Activated effector memory CD4-positive, alpha-beta T cell treated with anti-CD3 and anti-CD28 coated beads, Interleukin-2, amount 50 U/mL, for 16 hours (primary cell): Measurements from ENCODE around the gene SLC34A3.

Experiments
- DNase-seq: peaks from one replicate; pipeline ENCODE4 v3.0.0-alpha.2; 2020

The SLC34A3 gene

GRCh38 chr9:137263506-137263905 is 32.8 kb downstream of the SLC34A3 start:
- DNase-seq, result no peak

GRCh38 chr9:137264067-137264466 is 33.4 kb downstream of the SLC34A3 start:
- no peak for DNase-seq

GRCh38 chr9:137265496-137266161 is 34.9 kb downstream of the SLC34A3 start:
- no peak for DNase-seq

GRCh38 chr9:137266162-137266527 is 35.4 kb downstream of the SLC34A3 start:
- no peak for DNase-seq

GRCh38 chr9:137266585-137267453 is 36.1 kb downstream of the SLC34A3 start:
- no peak for DNase-seq

DNA sequence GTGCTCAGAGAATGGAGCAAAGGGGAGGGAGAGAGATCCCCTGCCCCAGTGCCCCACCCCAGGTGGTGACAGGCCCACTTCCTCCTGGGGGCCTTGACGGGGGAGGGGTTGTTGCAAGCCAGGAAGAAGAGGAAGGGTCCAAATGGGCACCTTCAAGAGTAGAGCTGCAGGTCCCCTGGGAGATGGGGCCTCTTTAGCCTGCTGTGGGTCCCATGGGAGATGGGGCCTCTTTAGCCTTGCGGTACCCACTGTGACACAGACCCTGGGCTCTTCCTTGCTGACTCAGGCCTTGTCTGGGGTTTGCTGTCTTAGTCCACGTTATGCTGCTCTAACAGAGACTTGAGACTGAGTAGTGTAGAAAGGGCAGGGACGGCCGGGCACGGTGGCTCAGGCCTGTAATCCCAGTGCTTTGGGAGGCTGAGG is 37.2 kb downstream of the SLC34A3 start:
- DNase-seq, result no peak

GRCh38 chr9:137268538-137269201 is 38.0 kb downstream of the SLC34A3 start:
- no peak for DNase-seq

- no peak for DNase-seq
Measured at GRCh38 chr9:137269231-137269772, 38.6 kb downstream of the SLC34A3 start.

DNA sequence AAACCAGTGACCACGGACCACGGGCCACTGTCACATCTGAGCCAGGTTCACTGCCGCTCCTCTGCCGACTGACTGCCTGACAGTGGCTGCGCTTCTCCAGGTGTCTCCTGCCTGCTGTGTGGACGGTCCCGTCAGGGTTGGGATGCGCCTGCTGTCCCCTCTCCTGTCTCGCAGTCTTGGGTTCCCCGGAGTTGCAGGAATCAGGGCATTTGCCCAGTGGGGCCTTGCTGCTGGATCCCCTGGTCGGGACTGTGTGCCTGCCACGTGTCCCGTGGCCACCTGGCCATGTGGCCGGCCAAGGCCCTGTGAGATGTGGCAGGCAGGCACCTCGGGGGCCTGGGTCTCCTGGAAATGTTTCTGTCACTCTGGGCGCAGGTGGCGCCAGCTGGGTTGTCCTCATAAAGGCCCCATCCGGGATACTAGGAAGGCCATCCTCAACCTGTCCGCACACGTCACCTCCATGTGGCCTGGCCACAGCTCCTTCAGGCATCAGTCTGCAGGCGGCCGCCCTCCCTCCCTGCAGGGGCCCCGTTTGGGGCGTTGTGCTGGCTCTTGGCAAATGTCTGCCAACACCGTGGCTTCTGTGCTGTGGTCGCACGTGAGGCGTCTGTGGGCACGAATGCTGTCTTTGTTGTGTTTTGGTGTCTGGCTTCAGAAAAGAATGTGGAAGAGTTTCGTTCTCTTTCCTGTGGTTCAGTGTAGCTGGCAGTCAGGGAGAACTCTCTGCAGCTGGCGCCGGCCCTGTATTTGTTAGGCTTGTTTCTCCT is 40.4 kb downstream of the SLC34A3 start:
- no peak for DNase-seq

DNA sequence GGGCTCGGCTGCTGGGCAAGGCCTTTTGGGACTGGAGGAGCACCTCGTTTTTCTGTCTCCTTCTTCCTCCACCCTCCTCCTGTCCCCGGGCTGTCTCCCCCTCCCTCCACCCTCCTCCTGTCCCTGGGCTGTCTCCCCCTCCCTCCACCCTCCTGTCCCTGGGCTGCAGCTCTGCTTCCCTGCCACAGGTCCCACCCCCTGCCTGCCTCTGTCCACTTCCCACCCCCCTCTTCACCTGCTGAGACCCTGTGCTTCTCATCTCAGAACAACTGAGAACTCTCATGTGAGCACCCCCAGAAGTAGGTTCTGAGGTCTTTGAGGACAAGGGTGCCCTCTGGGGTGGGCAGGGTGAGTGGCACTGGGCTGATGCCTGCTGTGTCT is 41.0 kb downstream of the SLC34A3 start:
- no peak for DNase-seq

DNA sequence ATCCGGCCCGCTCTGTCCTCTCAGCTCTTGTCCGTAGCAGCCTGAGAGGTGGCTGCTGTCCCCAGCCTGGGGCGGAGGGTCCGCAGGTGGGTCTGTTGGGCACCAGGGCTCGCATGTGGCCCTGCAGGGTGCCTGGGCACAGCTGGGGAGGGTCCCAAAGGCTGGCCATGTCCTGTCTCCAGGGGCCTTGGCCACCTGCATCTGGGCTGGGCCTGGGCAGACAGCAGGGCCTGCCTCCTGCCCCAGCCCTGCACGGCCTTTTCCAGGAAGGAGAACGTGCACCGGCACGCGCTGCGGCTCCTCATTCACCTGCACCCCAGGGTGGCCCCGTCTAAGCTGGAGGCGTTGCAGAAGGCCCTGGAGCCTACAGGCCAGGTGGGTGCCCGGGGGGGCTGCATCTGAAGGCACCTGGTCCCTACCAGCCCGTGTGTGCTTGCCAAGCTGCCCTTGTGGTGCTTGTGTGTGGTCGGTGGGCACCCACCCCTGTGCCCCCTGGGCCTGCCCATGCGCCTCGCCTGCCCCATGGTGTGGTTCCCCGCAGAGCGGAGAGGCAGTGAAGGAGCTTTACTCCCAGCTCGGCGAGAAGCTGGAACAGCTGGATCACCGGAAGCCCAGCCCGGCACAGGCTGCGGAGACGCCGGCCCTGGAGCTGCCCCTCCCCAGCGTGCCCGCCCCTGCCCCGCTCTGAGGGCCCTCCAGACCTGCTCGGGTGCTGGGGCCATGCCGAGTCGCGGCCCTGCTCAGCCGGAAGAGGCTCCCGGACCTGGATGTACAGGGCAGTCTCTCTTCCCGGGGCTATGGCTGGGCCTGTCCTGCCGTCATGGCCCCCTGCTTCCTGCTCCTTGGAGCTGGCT is 41.8 kb downstream of the SLC34A3 start:
- DNase-seq, result no peak

DNA sequence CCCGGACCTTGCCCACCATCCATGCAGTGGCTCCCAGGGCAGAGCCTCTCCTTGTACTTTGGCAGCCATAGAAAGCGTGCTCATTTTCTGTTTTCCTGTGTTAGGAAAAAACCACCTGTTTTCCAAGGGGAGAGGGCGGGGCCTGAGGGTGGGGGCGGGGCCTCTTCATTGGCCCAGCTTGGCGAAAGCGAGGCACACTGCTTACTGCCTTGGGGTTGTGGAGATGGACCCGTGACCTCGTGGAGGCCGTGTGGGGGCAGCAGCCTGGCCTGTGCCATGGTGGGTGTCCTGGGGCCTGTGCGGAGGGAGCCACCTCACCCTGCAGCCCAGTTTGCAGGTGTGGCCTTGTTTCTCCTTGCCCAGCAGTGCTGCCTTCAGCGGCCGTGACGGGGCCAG is 42.4 kb downstream of the SLC34A3 start:
- no peak for DNase-seq

GRCh38 chr9:137273611-137274320 is 43.1 kb downstream of the SLC34A3 start:
- DNase-seq, result no peak

- no peak for DNase-seq
Measured at GRCh38 chr9:137275203-137275587, 44.5 kb downstream of the SLC34A3 start.

- no peak for DNase-seq
Measured at GRCh38 chr9:137275588-137276472, 45.1 kb downstream of the SLC34A3 start.

- no peak for DNase-seq
Measured at GRCh38 chr9:137276473-137277328, 46.0 kb downstream of the SLC34A3 start.

- peak; percentile 74 for DNase-seq
Measured at GRCh38 chr9:137277329-137278041, 46.8 kb downstream of the SLC34A3 start, which contains the start of gene TOR4A. TSS of gene TOR4A (plus strand) at chr9:137277726. CDS start at chr9:137278690, 964 bp downstream.

- DNase-seq, result no peak
Measured at GRCh38 chr9:137278061-137278701, 47.5 kb downstream of the SLC34A3 start.
